Sigmoid colon (tissue), 4 donors: ENCODE results near the gene AK3.

Experiments
- POLR2A ChIP-seq, 2 donors: fragments of 450-650 bp; IDR thresholded peaks; one replicate each; pipeline ENCODE4 v1.6.1; 2016; ENCODE audit warnings: antibody characterized with exemption in 2 of 2, mild to moderate bottlenecking in 2 of 2, moderate library complexity in 2 of 2
- POLR2AphosphoS5 ChIP-seq, 4 donors: sonication (generic); formaldehyde crosslinking; IDR thresholded peaks; one replicate each; pipeline ENCODE4 v1.6.1; 2017; ENCODE audit warnings: antibody characterized with exemption in 4 of 4

GRCh38 chr9:4717815-4718214 lies 23.2 kb downstream of the AK3 start:
- TF ChIP-seq POLR2A (IDR thresholded peaks at IDR 0.05), result no peak
- no peak for TF ChIP-seq POLR2AphosphoS5 (IDR thresholded peaks at IDR 0.05)
